Stimulated activated naive CD4-positive, alpha-beta T cell (primary cell): ENCODE results near the gene WRAP53.

Experiments
- DNase-seq, 6 experiments: peaks; one replicate each; lab custom pipeline; 2025; lab: John Stamatoyannopoulos, UW

Gene WRAP53

GRCh38 chr17:7745748-7746470 lies 57.6 kb downstream of the WRAP53 start:
- DNase-seq, result no peak

GRCh38 chr17:7747635-7748071 lies 59.4 kb downstream of the WRAP53 start:
- no peak for DNase-seq

- no peak for DNase-seq
These were observed 59.9 kb downstream of the WRAP53 start for GRCh38 chr17:7748076-7748775.

- DNase-seq, result no peak
These were observed 62.1 kb downstream of the WRAP53 start for GRCh38 chr17:7750321-7750821.
